Loucy (cell line): ENCODE data around the gene UGT2B7.

ENCODE experiments used
- H2AFZ ChIP-seq: fragments of 200-600 bp; sonication (generic); 2 replicates; pipeline ENCODE4 v1.6.0; 2016; ENCODE audit warnings: antibody characterized with exemption, mild to moderate bottlenecking, low read length, moderate library complexity
- H3F3A ChIP-seq: fragments of 200-600 bp; 2 replicates; pipeline ENCODE4 v1.6.0; 2016; ENCODE audit warnings: antibody characterized with exemption, low read depth, mild to moderate bottlenecking
- H3K27me3 ChIP-seq: fragments of 200-600 bp; sonication (generic); 2 replicates; pipeline ENCODE4 v1.6.1; 2014; ENCODE audit warnings: low read length, mild to moderate bottlenecking; ENCODE audit not compliant: insufficient read depth, poor library complexity, severe bottlenecking
- H3K36me3 ChIP-seq: fragments of 200-600 bp; sonication (generic); 2 replicates; pipeline ENCODE4 v1.6.1; 2016; ENCODE audit warnings: low read length; ENCODE audit not compliant: insufficient read depth
- H3K4me1 ChIP-seq: fragments of 200-600 bp; sonication (generic); 2 replicates; pipeline ENCODE4 v1.5.1; 2014; ENCODE audit warnings: low read length, mild to moderate bottlenecking; ENCODE audit not compliant: insufficient read depth, poor library complexity, severe bottlenecking
- H3K4me2 ChIP-seq: fragments of 200-600 bp; sonication (generic); 2 replicates; pipeline ENCODE4 v1.6.0; 2014; ENCODE audit warnings: antibody characterized with exemption, low read length, low read depth, mild to moderate bottlenecking; ENCODE audit not compliant: poor library complexity, severe bottlenecking
- H3K4me3 ChIP-seq: fragments of 200-600 bp; sonication (generic); 2 replicates; pipeline ENCODE4 v1.5.1; 2014; ENCODE audit warnings: low read length, mild to moderate bottlenecking, mixed read lengths; ENCODE audit not compliant: poor library complexity, severe bottlenecking
- H3K79me2 ChIP-seq: fragments of 200-600 bp; sonication (generic); 2 replicates; pipeline ENCODE4 v1.6.1; 2014; ENCODE audit warnings: low read length; ENCODE audit not compliant: insufficient read depth
- H3K9ac ChIP-seq: fragments of 200-600 bp; sonication (generic); 2 replicates; pipeline ENCODE4 v1.6.0; 2014; ENCODE audit warnings: mild to moderate bottlenecking, low read depth, low read length, moderate library complexity; ENCODE audit not compliant: poor library complexity, severe bottlenecking
- H3K9me2 ChIP-seq: fragments of 200-600 bp; sonication (generic); replicated peaks from 2 replicates; pipeline ENCODE4 v1.6.1; 2016; ENCODE audit warnings: low read depth, low read length, mixed read lengths
- H3K9me3 ChIP-seq: fragments of 200-600 bp; sonication (generic); 2 replicates; pipeline ENCODE4 v1.6.1; 2014; ENCODE audit warnings: mild to moderate bottlenecking, antibody characterized with exemption, low read length, low read depth; ENCODE audit not compliant: insufficient read depth
- H4K20me1 ChIP-seq: fragments of 200-600 bp; sonication (generic); 2 replicates; pipeline ENCODE4 v1.6.0; 2014; ENCODE audit warnings: antibody characterized with exemption, low read length, mild to moderate bottlenecking; ENCODE audit not compliant: insufficient read depth, poor library complexity, severe bottlenecking
- EZH2phosphoT487 ChIP-seq: fragments of 200-600 bp; IDR thresholded peaks from 2 replicates; pipeline ENCODE4 v1.6.1; 2018; ENCODE audit warnings: antibody characterized with exemption, mild to moderate bottlenecking, moderate library complexity, borderline replicate concordance
- TF ChIP-seq, protein P1 (sequence below): fragments of 200-600 bp; sonication (generic); conservative IDR thresholded peaks from 2 replicates; pipeline ENCODE4 v1.5.1; 2014; ENCODE audit warnings: mild to moderate bottlenecking, antibody characterized with exemption, low read length

UGT2B7 gene

DNA sequence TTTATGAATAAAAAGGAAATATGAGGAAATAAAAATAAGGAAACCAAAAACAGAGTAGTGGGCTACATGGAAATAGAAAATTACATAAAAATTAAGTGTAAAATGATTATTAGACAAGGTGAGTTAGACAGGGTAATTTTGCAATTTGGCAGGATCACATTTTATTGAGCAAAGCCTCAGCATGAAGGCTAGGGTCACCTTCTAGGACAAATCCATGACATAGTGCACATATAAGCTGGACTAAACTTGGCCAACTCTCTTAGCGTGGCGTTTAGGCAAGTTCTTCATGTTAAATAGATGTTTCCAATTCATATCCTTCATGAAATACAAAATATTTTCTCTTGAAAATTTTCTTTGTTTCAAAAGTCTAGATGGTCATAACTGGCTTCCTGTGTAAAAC is 25.7 kb upstream of the UGT2B7 start:
- Histone ChIP-seq H3K9ac (no peak overlapping the region), H3K4me2 (no peak overlapping the region), H4K20me1 (no peaks in the 10 kb centered on the region), H3K4me1 (no peaks in the 10 kb centered on the region), H3K9me2 (no peaks in the 10 kb centered on the region), H3K9me3 (no peaks in the 10 kb centered on the region), H2AFZ (no peak overlapping the region), H3K4me3 (no peak overlapping the region), H3K79me2 (no peaks in the 10 kb centered on the region), H3F3A (no peaks in the 10 kb centered on the region), H3K36me3 (no peaks in the 10 kb centered on the region), H3K27me3 (no peaks in the 10 kb centered on the region)
- no peak for TF ChIP-seq EZH2phosphoT487
- TF ChIP-seq, protein P1, sequence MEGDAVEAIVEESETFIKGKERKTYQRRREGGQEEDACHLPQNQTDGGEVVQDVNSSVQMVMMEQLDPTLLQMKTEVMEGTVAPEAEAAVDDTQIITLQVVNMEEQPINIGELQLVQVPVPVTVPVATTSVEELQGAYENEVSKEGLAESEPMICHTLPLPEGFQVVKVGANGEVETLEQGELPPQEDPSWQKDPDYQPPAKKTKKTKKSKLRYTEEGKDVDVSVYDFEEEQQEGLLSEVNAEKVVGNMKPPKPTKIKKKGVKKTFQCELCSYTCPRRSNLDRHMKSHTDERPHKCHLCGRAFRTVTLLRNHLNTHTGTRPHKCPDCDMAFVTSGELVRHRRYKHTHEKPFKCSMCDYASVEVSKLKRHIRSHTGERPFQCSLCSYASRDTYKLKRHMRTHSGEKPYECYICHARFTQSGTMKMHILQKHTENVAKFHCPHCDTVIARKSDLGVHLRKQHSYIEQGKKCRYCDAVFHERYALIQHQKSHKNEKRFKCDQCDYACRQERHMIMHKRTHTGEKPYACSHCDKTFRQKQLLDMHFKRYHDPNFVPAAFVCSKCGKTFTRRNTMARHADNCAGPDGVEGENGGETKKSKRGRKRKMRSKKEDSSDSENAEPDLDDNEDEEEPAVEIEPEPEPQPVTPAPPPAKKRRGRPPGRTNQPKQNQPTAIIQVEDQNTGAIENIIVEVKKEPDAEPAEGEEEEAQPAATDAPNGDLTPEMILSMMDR: no peak

DNA sequence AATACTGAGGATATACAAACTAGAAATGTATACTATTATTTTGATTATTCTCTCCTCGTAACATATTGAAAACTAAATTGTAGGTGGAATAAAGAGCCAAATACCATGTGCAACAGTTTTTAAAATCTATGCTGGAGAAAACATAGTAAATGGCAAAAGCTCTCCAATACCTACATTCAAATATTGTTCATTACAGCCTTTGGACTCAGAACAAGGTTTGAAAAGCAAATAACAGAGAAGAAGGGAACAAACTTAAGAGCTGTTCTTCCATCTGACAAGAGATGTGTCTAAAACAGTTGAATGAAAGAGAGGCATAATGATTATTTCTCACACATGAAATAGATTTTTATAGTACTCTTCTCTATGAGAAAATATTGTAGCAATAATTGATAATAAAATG is 25.0 kb upstream of the UGT2B7 start:
- no peak overlapping the region for H2AFZ ChIP-seq

DNA sequence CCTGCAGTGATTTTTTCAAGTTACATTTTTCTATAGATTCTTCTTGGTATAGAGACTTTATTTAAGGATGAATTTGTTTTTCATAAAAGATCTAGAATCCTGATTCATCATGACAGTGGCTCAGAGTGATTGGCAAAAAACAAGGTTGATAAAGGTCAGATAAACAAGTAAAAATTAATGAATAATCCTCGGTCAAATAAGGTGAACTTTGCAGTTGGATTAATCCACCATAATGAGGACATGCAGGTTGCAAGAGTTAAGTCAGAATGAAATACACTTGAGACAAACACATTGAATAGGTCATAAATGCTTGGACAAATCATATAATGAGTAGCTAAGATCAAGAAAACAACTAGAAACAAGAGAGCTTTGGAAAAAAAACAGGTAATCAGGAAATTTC is 22.9 kb upstream of the UGT2B7 start:
- Histone ChIP-seq H3K4me3 (no peak overlapping the region), H3K9ac (no peak overlapping the region), H3K79me2 (no peaks in the 10 kb centered on the region), H4K20me1 (no peaks in the 10 kb centered on the region), H3K9me2 (no peaks in the 10 kb centered on the region), H3K4me2 (no peak overlapping the region), H3K27me3 (no peaks in the 10 kb centered on the region), H3K9me3 (no peaks in the 10 kb centered on the region), H3K36me3 (no peaks in the 10 kb centered on the region), H2AFZ (no peak overlapping the region), H3F3A (no peaks in the 10 kb centered on the region), H3K4me1 (no peaks in the 10 kb centered on the region)
- TF ChIP-seq EZH2phosphoT487: no peak
- TF ChIP-seq, protein P1: no peak

More for the DNA sequence above, 25.0 kb upstream of the UGT2B7 start:
- Histone ChIP-seq H3K9ac (no peak overlapping the region), H3F3A (no peaks in the 10 kb centered on the region), H3K4me2 (no peak overlapping the region), H3K4me1 (no peaks in the 10 kb centered on the region), H4K20me1 (no peaks in the 10 kb centered on the region), H3K79me2 (no peaks in the 10 kb centered on the region), H3K4me3 (no peak overlapping the region), H3K9me3 (no peaks in the 10 kb centered on the region), H3K27me3 (no peaks in the 10 kb centered on the region), H3K36me3 (no peaks in the 10 kb centered on the region), H3K9me2 (no peaks in the 10 kb centered on the region)
- TF ChIP-seq, protein P1: no peak
- TF ChIP-seq EZH2phosphoT487: no peak
